HEK293T (cell line): ENCODE results near the gene CDH13.

Experiments used
- FOXA1 ChIP-seq: fragments of 450-650 bp; IDR thresholded peaks from 2 replicates; pipeline ENCODE4 v1.6.1; 2016; ENCODE audit warnings: mild to moderate bottlenecking
- FOXK2 ChIP-seq: fragments of 450-650 bp; IDR thresholded peaks from 2 replicates; pipeline ENCODE4 v1.6.1; 2016; ENCODE audit warnings: mild to moderate bottlenecking
- FOXM1 ChIP-seq: fragments of 450-650 bp; IDR thresholded peaks from 2 replicates; pipeline ENCODE4 v1.6.1; 2017; ENCODE audit warnings: mild to moderate bottlenecking, borderline replicate concordance
- NFRKB ChIP-seq: fragments of 450-650 bp; IDR thresholded peaks from 2 replicates; pipeline ENCODE4 v1.6.1; 2016; ENCODE audit warnings: mild to moderate bottlenecking, moderate library complexity
- SP1 ChIP-seq: fragments of 450-650 bp; IDR thresholded peaks from 2 replicates; pipeline ENCODE4 v1.6.1; 2017

GRCh38 chr16:82888591-82889001 is 261.8 kb downstream of the CDH13 start:
- TF ChIP-seq NFRKB (no peak), SP1 (no peak), FOXM1 (no peak), FOXK2 (no peak), FOXA1 (no peak)
